ENCODE data around the gene GJB6. TPM values are rescaled to one million over a fixed set of nuclear protein-coding genes. Genes with fewer than 3 reads are reported as not detected.

Gene GJB6
- not detected in 5 replicates for total RNA-seq (2022; extraction: Qiagen RNA extraction; ENCODE audit: low read depth)

GRCh38 chr13:20231839-20232555, at the start of gene GJB6:
TSS of gene GJB6 (minus strand) at chr13:20232319. CDS start at chr13:20223480, 8,839 bp downstream.

GRCh38 chr13:20192836-20193161, 39.3 kb downstream of the GJB6 start, which contains the start of gene GJB2:
TSS of gene GJB2 (minus strand) at chr13:20192938. CDS start at chr13:20189581, 3,357 bp downstream.

Other genes with a start within 250 kb of the GJB6 start
- 0.63 to 0.97 TPM (median 0.83 TPM) in 5 replicates for gene GJA3, start 71.3 kb downstream of the GJB6 start, total RNA-seq (2022; extraction: Qiagen RNA extraction; ENCODE audit: low read depth)
- 0.66 to 1.1 TPM (median 0.98 TPM) in 5 replicates for gene GJB2, start 39.4 kb downstream of the GJB6 start, total RNA-seq (2022; extraction: Qiagen RNA extraction; ENCODE audit: low read depth)